Caco-2 (cell line): ENCODE results near the gene SLC25A4. TPM values are rescaled to one million over a fixed set of nuclear protein-coding genes. Genes with fewer than 3 reads are reported as not detected.

Experiments used
- BruUV-seq: library from RNA; stranded (reverse); fragments of 400-500 nt; replicated peaks from 2 replicates; lab custom pipeline; 2021; lab: Mats Ljungman, UMichigan
- CTCF ChIA-PET: fragments of 300-600 bp; sonication (Branson Sonifier 250); formaldehyde crosslinking; loops from one replicate; lab custom pipeline; 2022; ENCODE audit warnings: antibody characterized with exemption; lab: Charles Lee
- POLR2A ChIA-PET: fragments of 300-600 bp; sonication (Branson Sonifier 250); formaldehyde crosslinking; loops from one replicate; lab custom pipeline; 2022; ENCODE audit warnings: antibody characterized with exemption; lab: Charles Lee
- DNase-seq, 2 experiments: peaks; one replicate each; pipeline versions ENCODE4 v3.0.0 to v3.0.0-alpha.2; 2020 to 2022
- H3K27me3 ChIP-seq: replicated peaks from 2 replicates; pipeline ENCODE4 v1.6.0; 2011; ENCODE audit warnings: low read length; ENCODE audit not compliant: control insufficient read depth, insufficient read depth
- H3K36me3 ChIP-seq: 2 replicates; pipeline ENCODE4 v1.5.1; 2011; ENCODE audit warnings: low read length; ENCODE audit not compliant: control insufficient read depth, insufficient read depth
- H3K4me1 ChIP-seq: fragments of 250-450 bp; sonication (Bioruptor Pico); 2 replicates; pipeline ENCODE4 v1.5.1; 2020; ENCODE audit warnings: mild to moderate bottlenecking
- H3K4me3 ChIP-seq: 2 replicates; pipeline ENCODE4 v1.5.1; 2011; ENCODE audit warnings: low read depth, mild to moderate bottlenecking, control low read depth, low read length
- H3K9me3 ChIP-seq: fragments of 250-450 bp; sonication (Bioruptor Pico); 2 replicates; pipeline ENCODE4 v1.5.1; 2020; ENCODE audit warnings: mild to moderate bottlenecking, moderate library complexity
- H3K27ac Mint-ChIP-seq: one replicate; pipeline ENCODE4 v1.8.0; 2022; ENCODE audit warnings: mixed read lengths; ENCODE audit not compliant: unreplicated experiment
- H3K27me3 Mint-ChIP-seq: one replicate; pipeline ENCODE4 v1.8.0; 2022; ENCODE audit warnings: mixed read lengths; ENCODE audit not compliant: insufficient read depth, unreplicated experiment
- H3K36me3 Mint-ChIP-seq: one replicate; pipeline ENCODE4 v1.8.0; 2022; ENCODE audit warnings: mild to moderate bottlenecking, mixed read lengths; ENCODE audit not compliant: insufficient read depth, unreplicated experiment
- H3K4me1 Mint-ChIP-seq: one replicate; pipeline ENCODE4 v1.8.0; 2022; ENCODE audit warnings: low read depth, mixed read lengths; ENCODE audit not compliant: unreplicated experiment
- H3K4me3 Mint-ChIP-seq: one replicate; pipeline ENCODE4 v1.8.0; 2022; ENCODE audit warnings: mild to moderate bottlenecking, moderate library complexity, mixed read lengths; ENCODE audit not compliant: unreplicated experiment
- H3K9me3 Mint-ChIP-seq: one replicate; pipeline ENCODE4 v1.8.0; 2022; ENCODE audit warnings: mixed read lengths; ENCODE audit not compliant: unreplicated experiment
- CTCF ChIP-seq, 2 experiments: fragments of 200-600 bp in 1 of 2; IDR thresholded peaks; 1 replicate in 1 of 2; 2 replicates in 1 of 2; pipeline versions ENCODE4 v1.5.1 to v1.8.0; 2011 to 2022; ENCODE audit warnings: antibody characterized with exemption in 1 of 2, control low read depth in 1 of 2, inconsistent platforms in 1 of 2, low read depth in 1 of 2, low read length in 1 of 2, mild to moderate bottlenecking in 1 of 2, moderate library complexity in 1 of 2; ENCODE audit not compliant: insufficient read depth in 1 of 2, severe bottlenecking in 1 of 2, unreplicated experiment in 1 of 2
- intact Hi-C: fragments of 100-400 bp; cut with micrococcal nuclease; formaldehyde crosslinking; loops from one replicate; pipeline ENCODE4 v1.10.0; 2022; ENCODE audit not compliant: unreplicated experiment
- total RNA-seq: library from RNA; stranded (reverse); gene quantifications from 2 replicates; pipeline ENCODE4 v1.2.3, GENCODE V29; 2022

Gene SLC25A4
- total RNA-seq, 1 experiment from 2014 or later: 24.1 TPM

- Histone ChIP-seq H3K9me3 (no peaks in the 10 kb centered on the region), H3K4me1 (no peaks in the 10 kb centered on the region; the same call in 1 of the 2 replicates), H3K36me3 (no peaks in the 10 kb centered on the region), H3K27me3 (no peaks in the 10 kb centered on the region), H3K4me3 (peak overlapping the region; percentile 42)
- peak in 1 of 2 experiments; percentile 28 for DNase-seq
- TF ChIP-seq CTCF (IDR thresholded peaks at IDR 0.05; ENCODE audit: insufficient read depth in 1 of 2, low read depth in 1 of 2, low read length in 1 of 2, severe bottlenecking in 1 of 2, unreplicated experiment in 1 of 2): no peak
- no peaks in the 10 kb centered on the region for H3K9me3 Mint-ChIP-seq
- no peak overlapping the region for H3K27ac Mint-ChIP-seq
- intact Hi-C loops: no loop called here
- BruUV-seq: no TSS peak
- H3K27me3 Mint-ChIP-seq: peaks cover 5% of the 10 kb centered on the region
- H3K36me3 Mint-ChIP-seq: no peaks in the 10 kb centered on the region
- ChIA-PET CTCF (no interaction called here), POLR2A (no interaction called here)
- no peaks in the 10 kb centered on the region for H3K4me1 Mint-ChIP-seq
- peak overlapping the region; percentile 77 for H3K4me3 Mint-ChIP-seq
Measured at GRCh38 chr4:185127021-185127925, 15.8 kb upstream of the SLC25A4 start.

GRCh38 chr4:185128272-185129119 lies 14.6 kb upstream of the SLC25A4 start:
- peak overlapping the region; percentile 42 for H3K4me3 ChIP-seq
- peak in 1 of 2 experiments; percentile 36 for DNase-seq
- no peaks in the 10 kb centered on the region for H3K36me3 ChIP-seq
- POLR2A ChIA-PET: no interaction called here
- no peaks in the 10 kb centered on the region for H3K36me3 Mint-ChIP-seq
- intact Hi-C loops: no loop called here
- TF ChIP-seq CTCF (IDR thresholded peaks at IDR 0.05; ENCODE audit: insufficient read depth in 1 of 2, low read depth in 1 of 2, low read length in 1 of 2, severe bottlenecking in 1 of 2, unreplicated experiment in 1 of 2): no peak
- H3K9me3 Mint-ChIP-seq: no peaks in the 10 kb centered on the region
- peak overlapping the region; percentile 77 for H3K4me3 Mint-ChIP-seq
- no peak overlapping the region for H3K27ac Mint-ChIP-seq
- CTCF ChIA-PET: no interaction called here
- H3K4me1 Mint-ChIP-seq: no peaks in the 10 kb centered on the region
- H3K9me3 ChIP-seq: no peaks in the 10 kb centered on the region
- no peaks in the 10 kb centered on the region for H3K4me1 ChIP-seq
- H3K27me3 Mint-ChIP-seq: peaks cover 5% of the 10 kb centered on the region
- no peaks in the 10 kb centered on the region for H3K27me3 ChIP-seq
- no TSS peak for BruUV-seq

- H3K4me3 Mint-ChIP-seq: no peak overlapping the region
- BruUV-seq: no TSS peak
- peak; percentile 43 to 74 for TF ChIP-seq CTCF (IDR thresholded peaks at IDR 0.05; ENCODE audit: insufficient read depth in 1 of 2, low read depth in 1 of 2, low read length in 1 of 2, severe bottlenecking in 1 of 2, unreplicated experiment in 1 of 2)
Measured at GRCh38 chr4:185134307-185134869, 8.7 kb upstream of the SLC25A4 start.

More at GRCh38 chr4:185134307-185134869, 8.7 kb upstream of the SLC25A4 start:
- ChIA-PET CTCF (interaction anchor here (0.6 to 1.4 kb wide), 18 partner anchors 9 to 870 kb away, joined by 3 to 26 read pairs (median 3); partner anchors contain the start of gene SLC25A4), POLR2A (interaction anchor here (1.1 kb wide), 1 partner anchor 9 kb away, joined by 4 read pairs; the partner anchor contains the start of gene SLC25A4)
- intact Hi-C loops: loop anchor here (1.0 kb wide), 4 partner anchors 8 to 129 kb away; no protein-coding TSS in a partner anchor
- Mint-ChIP-seq H3K36me3 (no peaks in the 10 kb centered on the region), H3K27ac (no peak overlapping the region), H3K27me3 (peaks cover 3% of the 10 kb centered on the region), H3K9me3 (no peaks in the 10 kb centered on the region), H3K4me1 (no peaks in the 10 kb centered on the region)
- peak in 1 of 2 experiments; percentile 41 for DNase-seq
- H3K4me1 ChIP-seq: no peaks in the 10 kb centered on the region
- no peaks in the 10 kb centered on the region for H3K9me3 ChIP-seq
- no peaks in the 10 kb centered on the region for H3K36me3 ChIP-seq
- no peaks in the 10 kb centered on the region for H3K27me3 ChIP-seq
- no peak overlapping the region for H3K4me3 ChIP-seq
